Testis (tissue), 3 donors: ENCODE measurements around the gene PSD2. TPM values are rescaled to one million over a fixed set of nuclear protein-coding genes. Genes with fewer than 3 reads are reported as not detected.

Experiments used
- DNase-seq: peaks from one replicate; pipeline ENCODE4 v3.0.0-alpha.2; 2019
- H3K27ac ChIP-seq, 2 donors: fragments of 200-600 bp; sonication (generic); one replicate each; pipeline ENCODE4 v1.5.1; 2019
- H3K27me3 ChIP-seq: fragments of 200-600 bp; sonication (generic); one replicate; pipeline ENCODE4 v1.5.1; 2019
- H3K36me3 ChIP-seq: fragments of 200-600 bp; sonication (generic); one replicate; pipeline ENCODE4 v1.5.1; 2017; ENCODE audit warnings: low read depth; ENCODE audit errors: missing control alignments
- H3K4me1 ChIP-seq: fragments of 200-600 bp; sonication (generic); one replicate; pipeline ENCODE4 v1.5.1; 2019
- H3K4me3 ChIP-seq, 2 donors: fragments of 200-600 bp; sonication (generic); one replicate each; pipeline ENCODE4 v1.5.1; 2017 to 2019
- H3K9me3 ChIP-seq: fragments of 200-600 bp; sonication (generic); one replicate; pipeline ENCODE4 v1.5.1; 2017
- CTCF ChIP-seq, 3 experiments: fragments of 450-650 bp in 2 of 3; fragments of 200-600 bp in 1 of 3; sonication (generic) in 1 of 3; IDR thresholded peaks; one replicate each; pipeline ENCODE4 v1.5.1; 2016 to 2019; ENCODE audit warnings: antibody characterized with exemption in 3 of 3, mild to moderate bottlenecking in 2 of 3, moderate library complexity in 1 of 3
- POLR2A ChIP-seq: fragments of 450-650 bp; IDR thresholded peaks from one replicate; pipeline ENCODE4 v1.6.1; 2017; ENCODE audit warnings: antibody characterized with exemption, mild to moderate bottlenecking, moderate library complexity
- WGBS, 2 donors: methylation state at CpG; one replicate each; pipeline ENCODE4 v1.1.5; 2018; 5-methylcytosine and 5-hydroxymethylcytosine counted together
- intact Hi-C: fragments of 100-400 bp; cut with DNase I; formaldehyde crosslinking; loops from one replicate; pipeline ENCODE4 v1.15.1; 2023; ENCODE audit warnings: low total_unique reads
- polyA plus RNA-seq: library from polyadenylated mRNA; stranded (reverse); fragments of 350-450 nt; fragmentation: Illumina TruSeq; extraction: RNeasy Lipid Tissue Mini Kit (QIAGEN cat#74804); gene quantifications from one replicate; pipeline ENCODE4 v1.2.3, GENCODE V29; 2014; ENCODE audit warnings: low read depth, low replicate concordance; ENCODE audit not compliant: insufficient read depth
- total RNA-seq, 2 donors: library from RNA; depleted of rRNA; stranded (reverse); fragments of >200 nt; gene quantifications; one replicate each; pipeline ENCODE4 v1.2.3, GENCODE V29; 2016

Gene PSD2
- total and polyA plus RNA-seq, 3 donors from 2014 or later, result 1.6 to 2.0 (median 1.9) TPM

- intact Hi-C loops, result loop anchor here (10.0 kb wide), 1 partner anchor 93 kb away; no protein-coding TSS in a partner anchor
- no peak overlapping the region for H3K27ac ChIP-seq
Measured at GRCh38 chr5:139871614-139872013, 76.0 kb downstream of the PSD2 start.

GRCh38 chr5:139872052-139872766 lies 76.6 kb downstream of the PSD2 start:
- WGBS, 2 donors, result 89 to 91% methylated on average over 9 of the region's 9 CpGs
- Histone ChIP-seq H3K36me3 (no peaks in the 10 kb centered on the region), H3K27ac (no peak overlapping the region), H3K9me3 (no peaks in the 10 kb centered on the region), H3K4me1 (peaks cover 37% of the 10 kb centered on the region), H3K4me3 (no peak overlapping the region), H3K27me3 (no peaks in the 10 kb centered on the region)
- DNase-seq, result no peak
- no peak for TF ChIP-seq CTCF (IDR thresholded peaks at IDR 0.05)
- TF ChIP-seq POLR2A, result no peak
- intact Hi-C loops, result loop anchor here (10.0 kb wide), 1 partner anchor 93 kb away; no protein-coding TSS in a partner anchor

More at GRCh38 chr5:139871614-139872013, 76.0 kb downstream of the PSD2 start:
- TF ChIP-seq CTCF (IDR thresholded peaks at IDR 0.05) (no peak), POLR2A (no peak)
- H3K4me3 ChIP-seq, result no peak overlapping the region
- H3K27me3 ChIP-seq, result no peaks in the 10 kb centered on the region
- H3K9me3 ChIP-seq, result no peaks in the 10 kb centered on the region
- WGBS, 2 donors, result 91 to 95% methylated on average over 8 to 9 of the region's 9 CpGs
- no peak for DNase-seq
- no peaks in the 10 kb centered on the region for H3K36me3 ChIP-seq
- H3K4me1 ChIP-seq, result peaks cover 37% of the 10 kb centered on the region

GRCh38 chr5:139872851-139873794 lies 77.5 kb downstream of the PSD2 start:
- no peaks in the 10 kb centered on the region for H3K9me3 ChIP-seq
- no peak overlapping the region for H3K4me3 ChIP-seq
- H3K4me1 ChIP-seq, result peaks cover 33% of the 10 kb centered on the region
- H3K27ac ChIP-seq, result no peak overlapping the region
- WGBS, 2 donors, result 76 to 84% methylated on average over 13 to 16 of the region's 16 CpGs
- H3K36me3 ChIP-seq, result no peaks in the 10 kb centered on the region
- no peaks in the 10 kb centered on the region for H3K27me3 ChIP-seq
- TF ChIP-seq CTCF (IDR thresholded peaks at IDR 0.05) (no peak), POLR2A (no peak)
- intact Hi-C loops, result loop anchor here (10.0 kb wide), 1 partner anchor 92 kb away; no protein-coding TSS in a partner anchor
- no peak for DNase-seq

- 93 to 98% methylated on average over 2 of the region's 2 CpGs for WGBS, 2 donors
- no peaks in the 10 kb centered on the region for H3K27me3 ChIP-seq
- TF ChIP-seq CTCF (IDR thresholded peaks at IDR 0.05) (no peak), POLR2A (no peak)
- no peaks in the 10 kb centered on the region for H3K36me3 ChIP-seq
- no peak for DNase-seq
- intact Hi-C loops, result loop anchor here (10.0 kb wide), 1 partner anchor 89 kb away; no protein-coding TSS in a partner anchor
- peaks cover 15% of the 10 kb centered on the region for H3K4me1 ChIP-seq
- no peak overlapping the region for H3K4me3 ChIP-seq
- no peaks in the 10 kb centered on the region for H3K9me3 ChIP-seq
- H3K27ac ChIP-seq, result no peak overlapping the region
Measured at GRCh38 chr5:139875957-139876356, 80.3 kb downstream of the PSD2 start.
